K562 (cell line): ENCODE results near the gene IGSF9. TPM values are rescaled to one million over a fixed set of nuclear protein-coding genes. Genes with fewer than 3 reads are reported as not detected.

Experiments
- ATAC-seq: fragments of 200-7000 bp; cut with Tn5 transposase; 3 replicates; pipeline ENCODE4 v1.9.1; 2020; ENCODE audit warnings: moderate library complexity
- BruUV-seq: library from RNA; stranded (reverse); fragments of 400-500 nt; replicated peaks from 2 replicates; lab custom pipeline; 2021; lab: Mats Ljungman, UMichigan
- CTCF ChIA-PET: fragments of 300-600 bp; formaldehyde crosslinking; extraction: SDS; loops from one replicate; lab custom pipeline; 2021; ENCODE audit warnings: low intra/inter-chr PET ratio; lab: Yijun Ruan, JAX
- POLR2A ChIA-PET: fragments of 300-600, 350-650 bp; sonication (Branson Sonifier 250); formaldehyde crosslinking; extraction: SDS; loops from one replicate; lab custom pipeline; 2021; ENCODE audit warnings: antibody characterized with exemption, inconsistent platforms; lab: Yijun Ruan, JAX
- DNase-seq, 4 experiments: peaks; one replicate each; pipeline versions ENCODE4 v3.0.0 to v3.0.0-alpha.2; 2011 to 2018; ENCODE audit warnings: low spot score in 3 of 4, mixed read lengths in 3 of 4; ENCODE audit errors: extremely low read depth in 1 of 4
- FAIRE-seq: peaks from 2 replicates; lab custom pipeline; 2011; peaks lifted over from hg19 to GRCh38; lab: Jason Lieb, UNC
- H2AFZ ChIP-seq: 2 replicates; pipeline ENCODE4 v1.6.0; 2011; ENCODE audit warnings: low read depth, low read length, control low read depth, inconsistent platforms
- H3K27ac ChIP-seq: fragments of 200-600 bp; 3 replicates; pipeline ENCODE4 v1.8.0; 2011; ENCODE audit warnings: low read depth, mild to moderate bottlenecking, control low read depth, inconsistent platforms, low read length, moderate library complexity, mixed read lengths; ENCODE audit errors: extremely low read depth
- H3K27me3 ChIP-seq, 2 experiments: fragments of 300-600 bp in 1 of 2; 2 replicates in 1 of 2; 3 replicates in 1 of 2; pipeline versions ENCODE4 v1.6.0 to v1.8.0; 2011; ENCODE audit warnings: inconsistent platforms in 2 of 2, low read length in 2 of 2, mild to moderate bottlenecking in 1 of 2, mixed read lengths in 1 of 2, moderate library complexity in 1 of 2; ENCODE audit not compliant: control insufficient read depth in 2 of 2, insufficient read depth in 2 of 2
- H3K36me3 ChIP-seq: fragments of 300-600 bp; 3 replicates; pipeline ENCODE4 v1.8.0; 2011; ENCODE audit warnings: mild to moderate bottlenecking, low read length, inconsistent platforms; ENCODE audit not compliant: control insufficient read depth, insufficient read depth
- H3K4me1 ChIP-seq, 2 experiments: fragments of 200-600 bp in 1 of 2; replicated peaks in 1 of 2; 2 replicates in 1 of 2; 3 replicates in 1 of 2; pipeline versions ENCODE4 v1.5.1 to v1.8.0; 2011; ENCODE audit warnings: inconsistent platforms in 2 of 2, low read length in 2 of 2, mild to moderate bottlenecking in 1 of 2, mixed read lengths in 1 of 2, moderate library complexity in 1 of 2; ENCODE audit not compliant: control insufficient read depth in 2 of 2, insufficient read depth in 2 of 2
- H3K4me2 ChIP-seq: 2 replicates; pipeline ENCODE4 v1.6.1; 2011; ENCODE audit warnings: low read length, control low read depth, inconsistent platforms, mixed read lengths; ENCODE audit not compliant: insufficient read depth
- H3K4me3 ChIP-seq: fragments of 200-600 bp; sonication (generic), shearing (Covaris generic); 2 replicates; pipeline ENCODE4 v1.5.1; 2016; ENCODE audit warnings: control low read depth, inconsistent platforms
- H3K79me2 ChIP-seq: fragments of 200-600 bp; 3 replicates; pipeline ENCODE4 v1.8.0; 2011; ENCODE audit warnings: low read length, inconsistent platforms; ENCODE audit not compliant: control insufficient read depth, insufficient read depth
- H3K9ac ChIP-seq, 2 experiments: 2 replicates each; pipeline versions ENCODE4 v1.6.0 to v1.6.1; 2011; ENCODE audit warnings: low read depth in 2 of 2, low read length in 2 of 2, control low read depth in 1 of 2, inconsistent platforms in 1 of 2, mild to moderate bottlenecking in 1 of 2, mixed read lengths in 1 of 2; ENCODE audit not compliant: insufficient read depth in 1 of 2
- H3K9me1 ChIP-seq: one replicate; pipeline ENCODE4 v1.6.0; 2011; ENCODE audit warnings: inconsistent platforms, mild to moderate bottlenecking, low read length, moderate library complexity; ENCODE audit not compliant: control insufficient read depth, insufficient read depth
- H3K9me3 ChIP-seq: replicated peaks from 2 replicates; pipeline ENCODE4 v1.5.1; 2011; ENCODE audit warnings: low read depth, low read length, inconsistent platforms; ENCODE audit not compliant: control insufficient read depth, insufficient read depth
- H4K20me1 ChIP-seq: replicated peaks from 2 replicates; pipeline ENCODE4 v1.6.1; 2011; ENCODE audit warnings: low read length, inconsistent platforms, mixed read lengths; ENCODE audit not compliant: control insufficient read depth, insufficient read depth
- FIP1L1 ChIP-seq: fragments of 200-400 bp; formaldehyde crosslinking; IDR thresholded peaks from 2 replicates; pipeline ENCODE4 v1.6.1; 2018; ENCODE audit warnings: mild to moderate bottlenecking, low read depth, low read length; ENCODE audit not compliant: poor library complexity, severe bottlenecking
- RFX1 ChIP-seq: fragments of 450-650 bp; IDR thresholded peaks from 2 replicates; pipeline ENCODE4 v1.6.1; 2016; ENCODE audit warnings: mild to moderate bottlenecking, moderate library complexity
- SPI1 ChIP-seq: IDR thresholded peaks from 2 replicates; pipeline ENCODE4 v1.6.1; 2011; ENCODE audit warnings: low read depth, low read length, control low read depth, borderline replicate concordance
- ZNF140 ChIP-seq: fragments of 250-450 bp; sonication (Bioruptor Pico); IDR thresholded peaks from 2 replicates; pipeline ENCODE4 v1.8.0; 2021; ENCODE audit warnings: moderate library complexity, mild to moderate bottlenecking, inconsistent platforms
- WGBS: fragments of 100-300 bp; shearing (Covaris generic); methylation state at CpG from one replicate; pipeline ENCODE4 v1.1.6; 2016; ENCODE audit warnings: low coverage, mixed read lengths; ENCODE audit not compliant: insufficient coverage; ENCODE audit errors: missing lambda C conversion rate; 5-methylcytosine and 5-hydroxymethylcytosine counted together
- in situ Hi-C: fragments of 300-500 bp; cut with MboI; formaldehyde crosslinking; loops from 4 replicates; pipeline ENCODE4 v1.15.0; 2018; ENCODE audit warnings: inconsistent platforms, mixed read lengths
- intact Hi-C: fragments of 100-400 bp; cut with micrococcal nuclease; formaldehyde crosslinking; loops from 2 replicates; pipeline ENCODE4 v1.14.2; 2022
- polyA plus RNA-seq, 8 experiments: library from polyadenylated mRNA; depleted of rRNA in 4 of 8; stranded (reverse) in 5 of 8; unstranded in 3 of 8; fragments of >200 nt; fragmentation: Nextera tagmentation in 2 of 8; fragmentation: Illumina TruSeq in 1 of 8; extraction: Ambion mirVana in 2 of 8; extraction: Trizol in 1 of 8; gene quantifications; 2 replicates each; pipeline versions ENCODE4 v1.2.1 to v1.2.3, GENCODE V29; 2011 to 2014; ENCODE audit warnings: inconsistent platforms in 1 of 8, missing spikeins in 1 of 8
- total RNA-seq, 7 experiments: library from RNA; depleted of rRNA in 6 of 7; stranded (reverse); fragments of >200 nt in 6 of 7; fragmentation: Illumina TruSeq in 2 of 7; extraction: Trizol in 2 of 7; gene quantifications; 2 replicates each; pipeline versions ENCODE4 v1.2.1 to v1.2.3, GENCODE V29; 2011 to 2021; ENCODE audit warnings: low replicate concordance in 1 of 7

Gene IGSF9
- total and polyA plus RNA-seq, 9 of the 15 experiments (the other 6 are each of a cell fraction or from before 2014, with no cell fraction given), result 0.03 to 0.29 (median 0.07) TPM; not detected in 1

DNA sequence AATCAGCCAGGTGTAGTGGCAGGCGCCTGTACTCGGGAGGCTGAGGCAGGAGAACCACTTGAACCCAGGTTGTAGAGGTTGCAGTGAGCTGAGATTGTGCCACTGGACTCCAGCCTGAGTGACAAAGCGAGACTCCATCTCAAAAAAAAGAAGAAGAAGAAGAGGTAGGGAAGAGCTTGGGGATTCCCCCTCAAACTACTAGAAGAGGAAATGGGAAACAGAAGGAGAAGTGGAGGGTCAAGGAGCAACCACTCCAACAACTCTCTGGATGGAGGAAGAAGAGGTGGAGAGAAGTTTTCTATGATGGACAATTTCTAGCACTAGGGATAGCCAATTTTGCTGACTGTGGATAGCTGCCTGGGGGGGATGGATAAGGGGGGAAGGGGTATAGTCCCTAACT lies 23.5 kb upstream of the IGSF9 start (continued):
- no peak for TF ChIP-seq ZNF140

DNA sequence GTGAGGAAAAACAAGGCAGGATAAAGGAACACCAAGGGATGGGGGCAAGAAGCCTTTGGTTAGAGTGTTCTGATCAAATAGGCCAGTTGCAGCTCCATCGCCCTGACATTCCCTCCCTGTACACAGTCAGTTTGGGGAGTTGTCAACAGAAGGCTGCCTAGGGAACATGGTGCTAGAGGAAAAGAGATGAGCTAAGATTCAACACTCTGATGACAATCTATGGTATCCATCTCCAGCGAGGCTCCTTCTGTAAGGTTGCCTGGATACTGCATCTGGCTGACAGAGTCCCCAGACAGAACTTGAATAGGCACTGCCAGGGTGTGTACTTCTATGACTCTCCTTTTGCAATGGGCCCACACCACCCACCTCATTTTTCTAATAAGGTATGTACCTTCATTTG lies 19.9 kb upstream of the IGSF9 start:
- Histone ChIP-seq H3K9me3 (no peaks in the 10 kb centered on the region), H4K20me1 (no peaks in the 10 kb centered on the region), H3K4me3 (no peak overlapping the region), H3K79me2 (no peaks in the 10 kb centered on the region), H3K4me1 (peaks cover 8 to 10% of the 10 kb centered on the region in 2 experiments; a peak in 2 of 5 replicates), H3K27me3 (peaks cover 4 to 12% of the 10 kb centered on the region in 2 experiments; a peak in 2 of 5 replicates), H3K9me1 (no peaks in the 10 kb centered on the region), H2AFZ (no peak overlapping the region), H3K4me2 (no peak overlapping the region), H3K36me3 (no peaks in the 10 kb centered on the region), H3K27ac (no peak overlapping the region), H3K9ac (no peak overlapping the region)
- FAIRE-seq (no peak), ATAC-seq (no peak; the same call in 2 of the 3 replicates), DNase-seq (no peak)
- ChIA-PET CTCF (no interaction called here), POLR2A (interaction anchor here (1.0 to 1.5 kb wide), 4 partner anchors 9 to 81 kb away, joined by 3 read pairs; no protein-coding TSS in a partner anchor)
- in situ Hi-C loops, result no loop called here
- TF ChIP-seq RFX1, result 0 out of 2 replicates have a peak, but pooled peaks have one; percentile 12
- TF ChIP-seq FIP1L1, result no peak
- WGBS, result 0% methylated on average over 2 of the region's 2 CpGs
- intact Hi-C loops, result no loop called here
- BruUV-seq, result no TSS peak

DNA sequence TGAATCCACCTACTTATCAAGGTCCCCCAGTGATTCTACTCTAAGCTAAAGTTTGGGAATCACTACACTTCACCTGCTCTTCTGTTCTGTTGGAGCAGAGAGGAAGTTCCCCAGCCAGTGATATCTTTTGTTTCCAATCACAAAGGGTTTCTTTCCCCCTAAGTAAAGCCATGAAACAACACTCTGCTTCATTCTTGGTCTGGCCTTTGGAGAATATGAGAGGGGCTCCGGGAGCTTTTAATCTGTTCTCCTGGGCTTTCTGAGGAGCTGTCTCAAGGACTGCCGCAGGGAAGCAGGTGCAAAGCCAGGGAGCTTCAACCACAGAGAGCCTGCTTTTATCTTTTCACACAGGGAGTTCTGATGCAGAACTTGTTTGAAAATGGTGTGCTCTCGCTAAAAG lies 18.7 kb upstream of the IGSF9 start:
- H3K9me1 ChIP-seq, result no peaks in the 10 kb centered on the region
- peaks cover 13 to 14% of the 10 kb centered on the region in 2 experiments; a peak in 2 of 5 replicates for H3K4me1 ChIP-seq
- no peak overlapping the region for H3K9ac ChIP-seq
- peaks cover 2 to 5% of the 10 kb centered on the region in 2 experiments; a peak in 2 of 5 replicates for H3K27me3 ChIP-seq
- FAIRE-seq (no peak), ATAC-seq (no peak), DNase-seq (no peak)
- H3K4me2 ChIP-seq, result no peak overlapping the region
- in situ Hi-C loops (no loop called here), intact Hi-C loops (no loop called here)
- no peaks in the 10 kb centered on the region for H3K36me3 ChIP-seq
- POLR2A ChIA-PET, result interaction anchor here (0.8 to 1.1 kb wide), 3 partner anchors 9 to 82 kb away, joined by 3 to 4 read pairs (median 4); no protein-coding TSS in a partner anchor
- H3K27ac ChIP-seq, result no peak overlapping the region
- H3K79me2 ChIP-seq, result no peaks in the 10 kb centered on the region
- 4% methylated on average over 3 of the region's 3 CpGs for WGBS
- BruUV-seq, result no TSS peak
- CTCF ChIA-PET, result no interaction called here
- no peaks in the 10 kb centered on the region for H4K20me1 ChIP-seq
- no peaks in the 10 kb centered on the region for H3K9me3 ChIP-seq
- H2AFZ ChIP-seq, result no peak overlapping the region
- H3K4me3 ChIP-seq, result no peak overlapping the region
- peak; percentile 41; the same call in 1 of the 2 replicates for TF ChIP-seq SPI1
